ENCODE results near the gene SDHC. TPM values are rescaled to one million over a fixed set of nuclear protein-coding genes. Genes with fewer than 3 reads are reported as not detected.

Gene SDHC
- total and polyA plus RNA-seq, 4 donors: 44.3 to 247 (median 96.7) TPM

DNA sequence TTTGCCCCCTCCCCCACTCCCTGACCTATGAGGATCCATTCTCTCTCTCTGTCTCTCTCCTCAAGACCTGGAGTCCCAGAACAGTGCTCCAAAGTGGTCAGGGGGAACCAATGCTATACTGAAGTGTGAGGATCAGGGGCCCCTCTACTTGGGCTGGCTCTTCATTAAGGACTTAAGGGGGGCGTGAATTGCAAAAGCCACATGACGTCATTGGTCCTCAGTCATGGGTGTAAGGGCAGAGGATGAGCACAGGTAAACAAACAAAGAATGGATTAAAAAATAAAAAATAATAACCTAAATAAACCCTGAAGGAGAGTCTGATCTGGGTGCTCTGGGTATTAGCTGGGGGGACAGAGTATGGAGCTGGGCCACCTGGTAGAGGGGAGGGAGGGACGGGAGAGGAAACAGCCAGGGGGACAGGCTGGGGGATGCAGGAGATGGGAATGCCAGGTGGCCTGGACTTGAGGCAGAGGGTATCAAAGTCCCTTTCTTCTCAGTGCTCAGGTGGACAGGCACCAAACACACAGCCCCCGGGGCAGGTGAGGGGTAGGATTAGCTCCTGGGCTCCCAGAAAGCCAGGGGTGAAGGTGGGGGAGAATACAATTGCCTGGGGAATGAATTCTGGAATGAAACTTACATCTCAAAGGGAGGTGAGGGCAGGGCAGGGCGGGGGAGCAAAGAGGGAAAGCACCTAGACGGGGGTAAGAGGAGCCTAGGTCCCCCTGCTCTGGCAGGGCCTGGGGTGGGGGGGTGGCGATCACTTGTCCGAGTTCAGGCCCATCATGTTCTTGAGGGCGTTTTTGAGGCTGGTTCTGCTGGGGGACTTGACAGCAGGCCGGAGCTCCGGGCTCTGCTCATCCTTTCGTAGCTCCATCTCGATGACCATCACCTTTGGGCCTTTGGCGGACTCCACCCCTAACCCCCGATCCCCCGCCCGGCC lies 9.0 kb upstream of the SDHC start:
- no peak for TF ChIP-seq ATF3 (IDR thresholded peaks at IDR 0.05)
- no peak for TF ChIP-seq GABPA (IDR thresholded peaks at IDR 0.05 in 1 of 2, conservative IDR thresholded peaks at IDR 0.05 in 1 of 2)
- TF ChIP-seq MAX (IDR thresholded peaks at IDR 0.05): no peak
- TF ChIP-seq REST (IDR thresholded peaks at IDR 0.05): no peak
- no peak for TF ChIP-seq EGR1 (IDR thresholded peaks at IDR 0.05; ENCODE audit: low read depth in 2 of 2)
- no peak for TF ChIP-seq FOXA2 (IDR thresholded peaks at IDR 0.05)
- TF ChIP-seq YY1 (IDR thresholded peaks at IDR 0.05): no peak
- no peak for TF ChIP-seq HNF4G (IDR thresholded peaks at IDR 0.05)
- TF ChIP-seq, protein P1, sequence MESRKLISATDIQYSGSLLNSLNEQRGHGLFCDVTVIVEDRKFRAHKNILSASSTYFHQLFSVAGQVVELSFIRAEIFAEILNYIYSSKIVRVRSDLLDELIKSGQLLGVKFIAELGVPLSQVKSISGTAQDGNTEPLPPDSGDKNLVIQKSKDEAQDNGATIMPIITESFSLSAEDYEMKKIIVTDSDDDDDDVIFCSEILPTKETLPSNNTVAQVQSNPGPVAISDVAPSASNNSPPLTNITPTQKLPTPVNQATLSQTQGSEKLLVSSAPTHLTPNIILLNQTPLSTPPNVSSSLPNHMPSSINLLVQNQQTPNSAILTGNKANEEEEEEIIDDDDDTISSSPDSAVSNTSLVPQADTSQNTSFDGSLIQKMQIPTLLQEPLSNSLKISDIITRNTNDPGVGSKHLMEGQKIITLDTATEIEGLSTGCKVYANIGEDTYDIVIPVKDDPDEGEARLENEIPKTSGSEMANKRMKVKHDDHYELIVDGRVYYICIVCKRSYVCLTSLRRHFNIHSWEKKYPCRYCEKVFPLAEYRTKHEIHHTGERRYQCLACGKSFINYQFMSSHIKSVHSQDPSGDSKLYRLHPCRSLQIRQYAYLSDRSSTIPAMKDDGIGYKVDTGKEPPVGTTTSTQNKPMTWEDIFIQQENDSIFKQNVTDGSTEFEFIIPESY (IDR thresholded peaks at IDR 0.05): no peak
- Histone ChIP-seq H3K9me3 (ENCODE audit: control insufficient read depth in 4 of 4, low read length in 3 of 4) (no peaks in the 10 kb centered on the region), H3K4me1 (ENCODE audit: control insufficient read depth in 4 of 4, insufficient read depth in 4 of 4, low read length in 3 of 4) (peaks cover 7 to 19% (median 12%) of the 10 kb centered on the region in 4 donors), H3K27ac (ENCODE audit: low read depth in 1 of 2, low read length in 2 of 2) (peak overlapping the region; percentile 45 to 58), H3K9ac (ENCODE audit: low read depth in 1 of 2, low read length in 2 of 2) (peak overlapping the region; percentile 63), H3K27me3 (ENCODE audit: control insufficient read depth in 4 of 4, insufficient read depth in 4 of 4, low read length in 3 of 4) (no peaks in the 10 kb centered on the region), H3K36me3 (ENCODE audit: control insufficient read depth in 4 of 4, insufficient read depth in 3 of 4, low read depth in 1 of 4, low read length in 3 of 4) (peaks cover 0 to 2% (median 0%) of the 10 kb centered on the region in 4 donors), H3K4me3 (ENCODE audit: low read depth in 1 of 3, low read length in 3 of 3) (peak overlapping the region; percentile 68 to 94 (median 72))
- WGBS: 13% methylated on average over 17 of the region's 17 CpGs
- no peak for DNase-seq (ENCODE audit: low spot score)

DNA sequence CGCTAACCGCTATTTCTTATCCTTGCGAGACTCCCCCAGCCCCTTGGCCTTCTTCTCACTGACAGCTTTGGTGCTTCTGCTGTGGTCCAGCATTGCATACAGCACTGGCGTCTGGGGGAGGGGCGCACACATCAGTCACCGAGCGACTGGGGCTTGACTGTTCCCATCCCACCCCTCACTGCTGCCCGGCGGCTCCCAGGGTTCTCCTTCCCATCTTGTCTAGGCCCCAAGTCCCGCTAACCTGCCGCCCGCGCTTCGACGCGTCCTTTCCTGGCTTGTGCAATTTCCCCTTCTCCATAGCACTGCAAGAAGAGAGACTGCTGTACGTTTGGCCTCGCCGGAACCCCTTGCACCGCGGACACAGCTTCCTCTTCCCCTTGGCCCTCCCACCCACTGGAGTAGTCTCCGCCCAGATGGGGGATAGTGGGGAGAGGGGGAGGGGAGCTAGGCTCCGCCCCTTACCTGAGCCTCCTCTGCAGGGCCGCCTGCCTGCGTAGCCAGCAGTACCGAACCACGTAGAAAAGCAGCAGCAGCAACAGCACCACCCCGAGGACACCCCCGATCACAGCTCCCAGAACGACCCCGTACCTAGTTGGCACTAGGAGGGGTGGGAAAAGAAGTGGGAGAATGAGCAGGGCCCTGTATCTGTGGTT lies 8.2 kb upstream of the SDHC start:
- H3K9ac ChIP-seq (ENCODE audit: low read depth in 1 of 2, low read length in 2 of 2): peak overlapping the region; percentile 63
- DNase-seq (ENCODE audit: low spot score): peak; percentile 75
- no peaks in the 10 kb centered on the region for H3K27me3 ChIP-seq (ENCODE audit: control insufficient read depth in 4 of 4, insufficient read depth in 4 of 4, low read length in 3 of 4)
- H3K4me1 ChIP-seq (ENCODE audit: control insufficient read depth in 4 of 4, insufficient read depth in 4 of 4, low read length in 3 of 4): peaks cover 7 to 19% (median 12%) of the 10 kb centered on the region in 4 donors
- WGBS: 6% methylated on average over 31 of the region's 31 CpGs
- H3K27ac ChIP-seq (ENCODE audit: low read depth in 1 of 2, low read length in 2 of 2): peak overlapping the region; percentile 45 to 58
- H3K9me3 ChIP-seq (ENCODE audit: control insufficient read depth in 4 of 4, low read length in 3 of 4): no peaks in the 10 kb centered on the region
- peaks cover 0 to under 1% (median 0%) of the 10 kb centered on the region in 4 donors for H3K36me3 ChIP-seq (ENCODE audit: control insufficient read depth in 4 of 4, insufficient read depth in 3 of 4, low read depth in 1 of 4, low read length in 3 of 4)
- peak overlapping the region; percentile 68 to 94 (median 72) for H3K4me3 ChIP-seq (ENCODE audit: low read depth in 1 of 3, low read length in 3 of 3)
- TF ChIP-seq HNF4A (conservative IDR thresholded peaks at IDR 0.05): peak in 1 of 2 donors; percentile 17
- TF ChIP-seq NR2F2 (IDR thresholded peaks at IDR 0.05): no peak
- TF ChIP-seq TAF1 (conservative IDR thresholded peaks at IDR 0.05): peak; percentile 28
- no peak for TF ChIP-seq ATF3 (IDR thresholded peaks at IDR 0.05)
- TF ChIP-seq EGR1 (IDR thresholded peaks at IDR 0.05; ENCODE audit: low read depth in 2 of 2): no peak
- TF ChIP-seq, protein P1 (IDR thresholded peaks at IDR 0.05): no peak
- no peak for TF ChIP-seq HNF4G (IDR thresholded peaks at IDR 0.05)
- peak; percentile 42 to 71 for TF ChIP-seq RAD21 (IDR thresholded peaks at IDR 0.05)
- TF ChIP-seq FOXA2 (IDR thresholded peaks at IDR 0.05): no peak
- TF ChIP-seq, protein P2, sequence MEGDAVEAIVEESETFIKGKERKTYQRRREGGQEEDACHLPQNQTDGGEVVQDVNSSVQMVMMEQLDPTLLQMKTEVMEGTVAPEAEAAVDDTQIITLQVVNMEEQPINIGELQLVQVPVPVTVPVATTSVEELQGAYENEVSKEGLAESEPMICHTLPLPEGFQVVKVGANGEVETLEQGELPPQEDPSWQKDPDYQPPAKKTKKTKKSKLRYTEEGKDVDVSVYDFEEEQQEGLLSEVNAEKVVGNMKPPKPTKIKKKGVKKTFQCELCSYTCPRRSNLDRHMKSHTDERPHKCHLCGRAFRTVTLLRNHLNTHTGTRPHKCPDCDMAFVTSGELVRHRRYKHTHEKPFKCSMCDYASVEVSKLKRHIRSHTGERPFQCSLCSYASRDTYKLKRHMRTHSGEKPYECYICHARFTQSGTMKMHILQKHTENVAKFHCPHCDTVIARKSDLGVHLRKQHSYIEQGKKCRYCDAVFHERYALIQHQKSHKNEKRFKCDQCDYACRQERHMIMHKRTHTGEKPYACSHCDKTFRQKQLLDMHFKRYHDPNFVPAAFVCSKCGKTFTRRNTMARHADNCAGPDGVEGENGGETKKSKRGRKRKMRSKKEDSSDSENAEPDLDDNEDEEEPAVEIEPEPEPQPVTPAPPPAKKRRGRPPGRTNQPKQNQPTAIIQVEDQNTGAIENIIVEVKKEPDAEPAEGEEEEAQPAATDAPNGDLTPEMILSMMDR (IDR thresholded peaks at IDR 0.05; ENCODE audit: low read depth, low read length, missing input control): no peak
- TF ChIP-seq FOXA1 (IDR thresholded peaks at IDR 0.05): no peak
- TF ChIP-seq RXRA (IDR thresholded peaks at IDR 0.05): peak in 1 of 2 donors; percentile 19
- TF ChIP-seq JUND (IDR thresholded peaks at IDR 0.05): no peak
- TF ChIP-seq MAX (IDR thresholded peaks at IDR 0.05): no peak
- TF ChIP-seq SP1 (IDR thresholded peaks at IDR 0.05): peak; percentile 52

Data from liver (tissue), 9 donors.